ENCODE data around the gene PLCB3.

Gene PLCB3

DNA sequence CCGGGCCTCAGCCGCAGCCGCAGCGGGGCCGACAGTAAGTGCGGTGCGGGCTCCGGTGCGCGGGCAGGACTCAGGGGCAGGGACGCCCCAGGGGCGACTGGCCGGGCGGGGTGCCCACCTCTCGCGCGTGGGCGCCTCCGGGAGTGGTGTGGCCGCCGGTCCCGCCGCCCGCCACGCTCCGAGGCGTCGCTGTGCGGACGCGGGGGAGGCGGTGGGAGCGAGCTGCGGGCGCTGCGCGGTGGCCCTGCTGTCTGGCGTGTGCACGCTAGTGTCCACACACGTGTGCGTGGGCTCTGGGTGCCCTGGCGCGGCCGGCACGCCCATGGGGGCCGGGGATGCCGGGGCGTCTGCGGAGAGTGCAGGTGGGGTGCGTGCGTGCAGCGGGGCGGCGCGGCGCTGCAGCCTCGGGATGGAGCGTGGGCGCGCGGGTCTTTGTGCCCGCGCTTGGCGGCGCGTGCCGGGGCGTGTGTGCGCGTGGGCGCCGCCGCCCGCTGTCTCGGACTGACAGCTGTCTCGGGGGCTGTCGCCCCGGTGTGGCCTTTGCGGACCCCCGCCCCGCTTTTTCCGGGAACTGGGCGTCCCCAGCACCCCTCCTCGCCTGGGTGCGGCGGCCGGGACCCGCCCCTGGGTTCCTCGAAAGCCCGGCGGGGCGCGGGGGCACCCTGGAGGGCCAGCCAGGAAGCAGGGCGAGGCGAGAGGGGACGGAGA lies 40.6 kb downstream of the PLCB3 start:
- Histone ChIP-seq H3K9ac (ENCODE audit: low read length in 2 of 2) (no peak overlapping the region), H3K27me3 (ENCODE audit: control insufficient read depth in 1 of 2, insufficient read depth in 2 of 2, low read length in 2 of 2) (peaks cover 44 to 55% of the 10 kb centered on the region in 2 donors), H3K9me3 (ENCODE audit: control insufficient read depth in 2 of 2, low read length in 2 of 2) (no peaks in the 10 kb centered on the region), H3K27ac (ENCODE audit: low read length) (no peak overlapping the region), H3K4me1 (ENCODE audit: control insufficient read depth, insufficient read depth, low read length) (peaks cover 15% of the 10 kb centered on the region), H3K4me3 (ENCODE audit: low read length in 2 of 2) (peak overlapping the region; percentile 31 to 62), H3K36me3 (ENCODE audit: control insufficient read depth in 2 of 2, insufficient read depth in 2 of 2, low read length in 2 of 2) (no peaks in the 10 kb centered on the region)

DNA sequence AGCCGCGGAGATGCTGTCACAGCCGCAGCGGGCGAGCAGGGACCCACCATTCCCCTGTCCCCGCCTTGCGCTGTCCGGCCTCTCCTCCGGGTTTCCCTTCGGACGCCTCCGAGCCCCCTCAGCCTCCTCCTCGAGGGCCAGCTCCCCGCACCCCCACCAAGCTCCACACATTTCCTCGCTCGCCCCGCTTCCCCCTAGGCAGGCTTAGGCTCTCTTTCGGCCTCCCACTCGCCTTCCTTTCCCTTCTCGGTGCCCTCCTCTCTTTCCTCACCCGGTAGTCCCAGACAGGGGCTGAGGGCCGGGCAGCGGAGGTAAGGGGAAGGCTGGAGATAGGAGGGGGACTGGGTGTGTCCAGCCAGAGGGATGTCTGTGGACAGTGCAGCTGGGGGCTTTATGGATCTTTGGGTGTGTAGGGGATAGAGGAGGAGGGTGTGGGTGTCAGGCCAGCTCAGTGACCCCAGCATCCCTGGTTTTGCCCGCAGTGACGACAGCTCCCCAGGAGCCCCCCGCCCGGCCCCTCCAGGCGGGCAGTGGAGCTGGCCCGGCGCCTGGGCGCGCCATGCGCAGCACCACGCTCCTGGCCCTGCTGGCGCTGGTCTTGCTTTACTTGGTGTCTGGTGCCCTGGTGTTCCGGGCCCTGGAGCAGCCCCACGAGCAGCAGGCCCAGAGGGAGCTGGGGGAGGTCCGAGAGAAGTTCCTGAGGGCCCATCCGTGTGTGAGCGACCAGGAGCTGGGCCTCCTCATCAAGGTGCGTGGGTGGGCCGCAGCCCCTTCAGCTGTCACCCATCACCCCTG lies 41.3 kb downstream of the PLCB3 start:
- H3K36me3 ChIP-seq (ENCODE audit: control insufficient read depth in 2 of 2, insufficient read depth in 2 of 2, low read length in 2 of 2): no peaks in the 10 kb centered on the region
- peaks cover 52 to 63% of the 10 kb centered on the region in 2 donors for H3K27me3 ChIP-seq (ENCODE audit: control insufficient read depth in 1 of 2, insufficient read depth in 2 of 2, low read length in 2 of 2)
- no peak overlapping the region for H3K27ac ChIP-seq (ENCODE audit: low read length)
- peak overlapping the region in 1 of 2 donors; percentile 22 for H3K4me3 ChIP-seq (ENCODE audit: low read length in 2 of 2)
- H3K4me1 ChIP-seq (ENCODE audit: control insufficient read depth, insufficient read depth, low read length): peaks cover 15% of the 10 kb centered on the region
- H3K9me3 ChIP-seq (ENCODE audit: control insufficient read depth in 2 of 2, low read length in 2 of 2): no peaks in the 10 kb centered on the region
- H3K9ac ChIP-seq (ENCODE audit: low read length in 2 of 2): no peak overlapping the region

DNA sequence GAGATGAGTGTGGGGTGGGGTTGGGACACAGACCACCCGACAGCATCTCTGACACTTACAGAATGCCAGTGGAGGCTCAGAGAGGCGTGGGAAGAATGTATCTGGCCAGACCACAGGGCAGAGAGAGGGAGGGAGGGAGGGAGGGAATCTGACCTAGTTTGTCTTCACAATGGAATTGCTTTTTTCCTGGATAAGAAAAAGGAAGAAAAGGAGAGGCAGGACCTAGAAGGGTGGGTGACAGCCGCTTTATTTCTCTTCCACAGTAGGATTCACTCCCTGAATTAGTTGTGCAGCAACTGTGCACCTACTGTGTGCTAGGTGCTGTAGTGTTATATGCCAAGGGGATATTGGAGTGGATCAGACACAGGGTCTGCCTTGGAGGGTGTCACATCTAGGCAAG lies 43.4 kb downstream of the PLCB3 start:
- Histone ChIP-seq H3K27ac (ENCODE audit: low read length) (no peak overlapping the region), H3K4me1 (ENCODE audit: control insufficient read depth, insufficient read depth, low read length) (peaks cover 24% of the 10 kb centered on the region), H3K27me3 (ENCODE audit: control insufficient read depth in 1 of 2, insufficient read depth in 2 of 2, low read length in 2 of 2) (peaks cover 63 to 84% of the 10 kb centered on the region in 2 donors)

DNA sequence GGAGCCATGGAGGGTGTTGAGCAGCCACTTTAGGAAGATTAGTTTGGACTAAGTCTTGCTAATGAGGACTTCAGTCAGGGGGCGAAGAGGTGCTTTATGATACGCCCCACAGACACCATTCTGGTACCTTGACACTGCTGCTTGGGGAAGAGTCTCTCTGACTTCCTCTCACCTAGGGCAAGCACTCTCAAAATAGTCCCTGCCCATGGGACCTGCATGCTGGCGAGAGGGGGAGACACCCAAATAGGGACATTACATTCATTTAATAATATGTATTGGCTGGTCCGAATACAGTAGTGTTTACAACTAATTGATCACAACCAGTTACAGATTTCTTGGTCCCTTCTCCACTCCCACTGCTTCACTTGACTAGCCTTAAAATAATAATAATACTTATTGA lies 44.4 kb downstream of the PLCB3 start:
- Histone ChIP-seq H3K9ac (ENCODE audit: low read length in 2 of 2) (no peak overlapping the region), H3K9me3 (ENCODE audit: control insufficient read depth in 2 of 2, low read length in 2 of 2) (no peaks in the 10 kb centered on the region), H3K27ac (ENCODE audit: low read length) (no peak overlapping the region), H3K27me3 (ENCODE audit: control insufficient read depth in 1 of 2, insufficient read depth in 2 of 2, low read length in 2 of 2) (peaks cover 65 to 88% of the 10 kb centered on the region in 2 donors), H3K36me3 (ENCODE audit: control insufficient read depth in 2 of 2, insufficient read depth in 2 of 2, low read length in 2 of 2) (no peaks in the 10 kb centered on the region), H3K4me1 (ENCODE audit: control insufficient read depth, insufficient read depth, low read length) (peaks cover 34% of the 10 kb centered on the region), H3K4me3 (ENCODE audit: low read length in 2 of 2) (no peak overlapping the region)

More for the DNA sequence above, 43.4 kb downstream of the PLCB3 start:
- H3K9me3 ChIP-seq (ENCODE audit: control insufficient read depth in 2 of 2, low read length in 2 of 2): no peaks in the 10 kb centered on the region
- H3K9ac ChIP-seq (ENCODE audit: low read length in 2 of 2): no peak overlapping the region
- H3K4me3 ChIP-seq (ENCODE audit: low read length in 2 of 2): no peak overlapping the region
- H3K36me3 ChIP-seq (ENCODE audit: control insufficient read depth in 2 of 2, insufficient read depth in 2 of 2, low read length in 2 of 2): no peaks in the 10 kb centered on the region

DNA sequence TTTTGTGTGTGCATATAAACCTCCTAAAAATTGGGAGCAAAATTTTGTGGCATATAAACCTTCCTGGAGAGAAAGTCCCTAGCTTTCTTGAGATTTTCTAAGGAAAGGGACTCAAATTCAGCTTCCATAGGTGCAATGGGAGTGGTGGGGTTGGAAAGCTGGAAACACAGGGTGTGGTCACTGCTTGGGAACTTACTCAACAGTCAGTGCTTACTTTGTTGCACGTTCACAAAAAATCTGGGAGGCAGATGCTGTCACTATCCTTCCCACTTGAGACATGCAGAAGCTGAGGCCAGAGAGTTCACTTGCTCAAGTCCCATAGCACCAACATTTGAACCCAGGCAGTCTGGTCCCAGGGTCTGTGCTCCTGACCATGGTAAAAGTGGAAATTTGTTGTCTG lies 44.9 kb downstream of the PLCB3 start:
- peaks cover 62 to 85% of the 10 kb centered on the region in 2 donors for H3K27me3 ChIP-seq (ENCODE audit: control insufficient read depth in 1 of 2, insufficient read depth in 2 of 2, low read length in 2 of 2)

DNA sequence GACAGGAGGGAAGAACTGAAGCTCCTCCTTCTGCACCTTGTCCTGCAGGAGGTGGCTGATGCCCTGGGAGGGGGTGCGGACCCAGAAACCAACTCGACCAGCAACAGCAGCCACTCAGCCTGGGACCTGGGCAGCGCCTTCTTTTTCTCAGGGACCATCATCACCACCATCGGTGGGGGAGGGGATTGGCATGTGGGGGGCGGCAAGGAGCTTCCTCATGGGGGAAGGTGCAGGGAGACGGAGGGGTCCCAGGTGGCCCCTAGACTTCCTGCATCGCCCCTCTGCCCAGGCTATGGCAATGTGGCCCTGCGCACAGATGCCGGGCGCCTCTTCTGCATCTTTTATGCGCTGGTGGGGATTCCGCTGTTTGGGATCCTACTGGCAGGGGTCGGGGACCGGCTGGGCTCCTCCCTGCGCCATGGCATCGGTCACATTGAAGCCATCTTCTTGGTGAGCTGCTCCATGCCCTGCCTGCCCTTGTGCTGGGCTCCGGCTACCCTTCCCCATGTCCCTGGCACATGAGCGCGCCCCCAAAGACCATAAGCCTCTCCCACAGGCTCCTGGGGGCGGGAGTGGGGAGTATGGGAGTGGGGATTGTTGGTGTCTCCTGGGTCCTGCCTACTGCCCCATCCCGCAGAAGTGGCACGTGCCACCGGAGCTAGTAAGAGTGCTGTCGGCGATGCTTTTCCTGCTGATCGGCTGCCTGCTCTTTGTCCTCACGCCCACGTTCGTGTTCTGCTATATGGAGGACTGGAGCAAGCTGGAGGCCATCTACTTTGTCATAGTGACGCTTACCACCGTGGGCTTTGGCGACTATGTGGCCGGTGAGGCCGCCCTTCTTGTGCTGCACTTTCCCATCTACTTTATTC lies 45.7 kb downstream of the PLCB3 start:
- peaks cover 67 to 83% of the 10 kb centered on the region in 2 donors for H3K27me3 ChIP-seq (ENCODE audit: control insufficient read depth in 1 of 2, insufficient read depth in 2 of 2, low read length in 2 of 2)
- peaks cover 30% of the 10 kb centered on the region for H3K4me1 ChIP-seq (ENCODE audit: control insufficient read depth, insufficient read depth, low read length)
- H3K4me3 ChIP-seq (ENCODE audit: low read length in 2 of 2): no peak overlapping the region
- no peaks in the 10 kb centered on the region for H3K9me3 ChIP-seq (ENCODE audit: control insufficient read depth in 2 of 2, low read length in 2 of 2)
- no peaks in the 10 kb centered on the region for H3K36me3 ChIP-seq (ENCODE audit: control insufficient read depth in 2 of 2, insufficient read depth in 2 of 2, low read length in 2 of 2)
- H3K9ac ChIP-seq (ENCODE audit: low read length in 2 of 2): no peak overlapping the region
- H3K27ac ChIP-seq (ENCODE audit: low read length): no peak overlapping the region

More for the DNA sequence above, 44.9 kb downstream of the PLCB3 start:
- no peak overlapping the region for H3K9ac ChIP-seq (ENCODE audit: low read length in 2 of 2)
- no peaks in the 10 kb centered on the region for H3K9me3 ChIP-seq (ENCODE audit: control insufficient read depth in 2 of 2, low read length in 2 of 2)
- H3K4me1 ChIP-seq (ENCODE audit: control insufficient read depth, insufficient read depth, low read length): peaks cover 37% of the 10 kb centered on the region
- H3K36me3 ChIP-seq (ENCODE audit: control insufficient read depth in 2 of 2, insufficient read depth in 2 of 2, low read length in 2 of 2): no peaks in the 10 kb centered on the region
- no peak overlapping the region for H3K27ac ChIP-seq (ENCODE audit: low read length)
- no peak overlapping the region for H3K4me3 ChIP-seq (ENCODE audit: low read length in 2 of 2)

DNA sequence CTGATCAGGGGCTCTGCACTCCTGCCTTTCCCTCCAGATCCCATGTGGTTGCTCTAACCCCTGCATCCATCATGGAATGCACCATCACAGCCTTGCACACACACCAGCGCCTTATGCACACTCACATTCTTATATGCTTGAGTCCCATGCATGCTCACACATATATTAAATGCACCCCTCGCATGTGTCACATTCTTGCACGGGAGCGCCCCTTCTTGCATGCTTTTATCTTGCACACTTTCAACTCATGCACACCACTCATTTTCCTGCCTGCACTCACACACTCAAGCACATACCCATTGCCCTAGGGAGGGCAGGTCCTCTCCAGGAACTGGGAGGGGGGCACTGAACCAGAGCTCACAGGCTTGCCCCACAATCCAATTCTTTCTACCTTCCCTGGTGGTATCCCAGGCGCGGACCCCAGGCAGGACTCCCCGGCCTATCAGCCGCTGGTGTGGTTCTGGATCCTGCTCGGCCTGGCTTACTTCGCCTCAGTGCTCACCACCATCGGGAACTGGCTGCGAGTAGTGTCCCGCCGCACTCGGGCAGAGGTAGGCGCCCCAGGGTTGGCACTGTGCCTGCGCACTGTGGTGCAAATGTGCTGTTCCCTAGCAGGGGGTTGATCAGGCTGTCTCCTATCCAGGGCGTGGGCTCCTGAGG lies 46.5 kb downstream of the PLCB3 start:
- Histone ChIP-seq H3K4me1 (ENCODE audit: control insufficient read depth, insufficient read depth, low read length) (peaks cover 25% of the 10 kb centered on the region), H3K27ac (ENCODE audit: low read length) (no peak overlapping the region), H3K9me3 (ENCODE audit: control insufficient read depth in 2 of 2, low read length in 2 of 2) (no peaks in the 10 kb centered on the region), H3K27me3 (ENCODE audit: control insufficient read depth in 1 of 2, insufficient read depth in 2 of 2, low read length in 2 of 2) (peaks cover 64 to 75% of the 10 kb centered on the region in 2 donors), H3K9ac (ENCODE audit: low read length in 2 of 2) (no peak overlapping the region), H3K4me3 (ENCODE audit: low read length in 2 of 2) (no peak overlapping the region), H3K36me3 (ENCODE audit: control insufficient read depth in 2 of 2, insufficient read depth in 2 of 2, low read length in 2 of 2) (no peaks in the 10 kb centered on the region)

DNA sequence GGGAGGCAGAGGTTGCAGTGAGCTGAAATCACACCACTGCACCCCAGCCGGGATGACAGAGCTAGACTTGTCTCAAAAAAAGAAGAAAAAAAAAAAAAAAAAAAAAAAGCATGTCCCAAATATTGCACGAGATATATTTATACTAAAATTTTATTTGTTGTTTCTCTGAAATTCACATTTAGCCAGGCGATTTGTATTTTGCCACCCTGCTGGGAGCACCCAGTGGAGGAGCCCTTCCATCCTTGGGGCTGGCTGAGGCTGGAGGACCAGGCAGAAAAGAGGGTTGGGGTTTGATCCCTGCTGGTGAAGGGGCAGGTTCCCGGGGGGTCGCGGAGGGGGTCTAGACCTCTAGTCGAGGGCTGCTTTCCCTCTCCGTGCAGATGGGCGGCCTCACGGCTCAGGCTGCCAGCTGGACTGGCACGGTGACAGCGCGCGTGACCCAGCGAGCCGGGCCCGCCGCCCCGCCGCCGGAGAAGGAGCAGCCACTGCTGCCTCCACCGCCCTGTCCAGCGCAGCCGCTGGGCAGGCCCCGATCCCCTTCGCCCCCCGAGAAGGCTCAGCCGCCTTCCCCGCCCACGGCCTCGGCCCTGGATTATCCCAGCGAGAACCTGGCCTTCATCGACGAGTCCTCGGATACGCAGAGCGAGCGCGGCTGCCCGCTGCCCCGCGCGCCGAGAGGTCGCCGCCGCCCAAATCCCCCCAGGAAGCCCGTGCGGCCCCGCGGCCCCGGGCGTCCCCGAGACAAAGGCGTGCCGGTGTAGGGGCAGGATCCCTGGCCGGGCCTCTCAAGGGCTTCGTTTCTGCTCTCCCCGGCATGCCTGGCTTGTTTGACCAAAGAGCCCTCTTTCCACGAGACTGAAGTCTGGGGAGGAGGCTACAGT lies 47.9 kb downstream of the PLCB3 start:
- peak overlapping the region; percentile 12 to 60 for H3K4me3 ChIP-seq (ENCODE audit: low read length in 2 of 2)

DNA sequence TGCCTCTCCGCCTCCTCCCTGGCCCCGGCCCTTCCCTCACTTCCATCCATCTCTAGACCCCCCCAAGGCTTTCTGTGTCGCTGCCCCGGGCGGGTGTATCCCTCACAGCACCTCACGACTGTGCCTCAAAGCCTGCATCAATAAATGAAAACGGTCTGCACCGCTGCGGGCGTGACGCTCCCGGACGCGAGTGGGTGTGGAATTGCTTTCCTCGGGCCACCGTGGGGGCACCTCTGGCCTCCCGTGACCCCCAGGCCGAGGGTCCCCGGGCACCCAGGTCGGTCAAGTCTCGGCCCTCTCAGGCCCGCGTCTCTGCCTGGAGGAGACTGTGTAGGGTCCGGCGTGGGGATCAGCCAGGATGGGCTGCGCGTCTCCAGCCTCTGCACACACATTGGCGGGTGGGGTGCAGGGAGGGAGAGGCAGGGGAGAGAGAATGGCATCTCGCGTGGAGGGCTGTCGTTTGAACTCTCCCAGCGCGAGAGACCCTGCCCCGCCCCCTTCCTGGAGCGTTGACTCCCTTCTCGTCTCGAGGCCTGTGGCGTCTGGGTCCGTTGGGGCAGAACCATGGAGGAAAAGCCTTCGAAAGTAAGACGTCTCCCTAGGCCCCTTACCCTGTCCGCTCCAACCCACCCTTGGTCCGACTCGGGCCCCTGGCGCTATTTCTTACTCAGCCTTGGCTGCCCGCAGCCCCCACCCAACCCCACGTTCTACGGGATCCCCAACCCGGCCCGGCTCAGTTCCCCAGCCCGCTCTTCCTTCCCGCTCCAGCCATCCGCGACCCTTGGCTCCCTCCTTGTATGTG lies 48.7 kb downstream of the PLCB3 start, which contains the start of gene CATSPERZ:
TSS of gene CATSPERZ (plus strand) at position 512 of the 802 bp plus-strand sequence. CDS start at position 565, 53 bp downstream.
- Histone ChIP-seq H3K27me3 (ENCODE audit: control insufficient read depth in 1 of 2, insufficient read depth in 2 of 2, low read length in 2 of 2) (peaks cover 52 to 63% of the 10 kb centered on the region in 2 donors), H3K4me3 (ENCODE audit: low read length in 2 of 2) (peak within 1 kb of the TSS; percentile 53 to 61), H3K4me1 (ENCODE audit: control insufficient read depth, insufficient read depth, low read length) (peaks cover 37% of the 10 kb centered on the region), H3K9ac (ENCODE audit: low read length in 2 of 2) (no peak within 1 kb of the TSS), H3K9me3 (ENCODE audit: control insufficient read depth in 2 of 2, low read length in 2 of 2) (no peaks in the 10 kb centered on the region), H3K36me3 (ENCODE audit: control insufficient read depth in 2 of 2, insufficient read depth in 2 of 2, low read length in 2 of 2) (no peaks in the 10 kb centered on the region), H3K27ac (ENCODE audit: low read length) (no peak within 1 kb of the TSS)

More for the DNA sequence above, 47.9 kb downstream of the PLCB3 start:
- Histone ChIP-seq H3K9me3 (ENCODE audit: control insufficient read depth in 2 of 2, low read length in 2 of 2) (no peaks in the 10 kb centered on the region), H3K27me3 (ENCODE audit: control insufficient read depth in 1 of 2, insufficient read depth in 2 of 2, low read length in 2 of 2) (peaks cover 55 to 66% of the 10 kb centered on the region in 2 donors), H3K9ac (ENCODE audit: low read length in 2 of 2) (no peak overlapping the region), H3K4me1 (ENCODE audit: control insufficient read depth, insufficient read depth, low read length) (peaks cover 32% of the 10 kb centered on the region), H3K27ac (ENCODE audit: low read length) (no peak overlapping the region), H3K36me3 (ENCODE audit: control insufficient read depth in 2 of 2, insufficient read depth in 2 of 2, low read length in 2 of 2) (no peaks in the 10 kb centered on the region)

All from stomach smooth muscle (tissue), 2 donors.